Measurements from ENCODE around the gene GPRC5D.

DNA sequence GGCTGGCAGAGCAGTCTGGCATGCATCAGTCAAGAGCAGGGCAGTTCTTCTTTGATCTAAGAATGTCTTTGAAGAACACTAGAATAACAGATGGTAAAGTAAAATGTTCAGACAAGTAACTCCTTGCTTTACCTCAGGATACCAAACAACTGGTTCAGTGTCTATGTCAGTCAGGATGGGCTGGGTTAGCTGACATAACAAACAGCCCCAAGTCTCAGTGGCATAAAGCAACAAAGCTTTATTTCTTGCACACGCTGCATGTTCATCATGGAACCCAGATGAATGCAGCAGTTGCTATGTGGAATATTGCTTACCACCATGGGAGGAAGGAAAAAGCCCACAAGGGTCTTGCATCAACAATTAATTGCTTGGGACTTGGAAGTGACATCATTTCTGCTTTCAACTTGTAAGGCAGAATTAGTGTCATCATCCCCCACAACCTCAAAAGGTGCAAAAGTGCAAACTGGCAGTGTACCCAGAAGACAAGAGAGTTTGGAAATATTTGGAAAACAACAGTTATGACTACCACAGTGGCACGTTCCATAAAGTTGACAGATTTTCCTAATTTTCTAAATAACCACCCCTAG lies 21.2 kb downstream of the GPRC5D start:
- TF ChIP-seq, protein P1, sequence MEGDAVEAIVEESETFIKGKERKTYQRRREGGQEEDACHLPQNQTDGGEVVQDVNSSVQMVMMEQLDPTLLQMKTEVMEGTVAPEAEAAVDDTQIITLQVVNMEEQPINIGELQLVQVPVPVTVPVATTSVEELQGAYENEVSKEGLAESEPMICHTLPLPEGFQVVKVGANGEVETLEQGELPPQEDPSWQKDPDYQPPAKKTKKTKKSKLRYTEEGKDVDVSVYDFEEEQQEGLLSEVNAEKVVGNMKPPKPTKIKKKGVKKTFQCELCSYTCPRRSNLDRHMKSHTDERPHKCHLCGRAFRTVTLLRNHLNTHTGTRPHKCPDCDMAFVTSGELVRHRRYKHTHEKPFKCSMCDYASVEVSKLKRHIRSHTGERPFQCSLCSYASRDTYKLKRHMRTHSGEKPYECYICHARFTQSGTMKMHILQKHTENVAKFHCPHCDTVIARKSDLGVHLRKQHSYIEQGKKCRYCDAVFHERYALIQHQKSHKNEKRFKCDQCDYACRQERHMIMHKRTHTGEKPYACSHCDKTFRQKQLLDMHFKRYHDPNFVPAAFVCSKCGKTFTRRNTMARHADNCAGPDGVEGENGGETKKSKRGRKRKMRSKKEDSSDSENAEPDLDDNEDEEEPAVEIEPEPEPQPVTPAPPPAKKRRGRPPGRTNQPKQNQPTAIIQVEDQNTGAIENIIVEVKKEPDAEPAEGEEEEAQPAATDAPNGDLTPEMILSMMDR (IDR thresholded peaks at IDR 0.05) = no peak
- no peak for TF ChIP-seq POLR2A (IDR thresholded peaks at IDR 0.05)

Measured in testis (tissue), 2 donors.